ENCODE results near the gene ZSCAN26.

Gene ZSCAN26

DNA sequence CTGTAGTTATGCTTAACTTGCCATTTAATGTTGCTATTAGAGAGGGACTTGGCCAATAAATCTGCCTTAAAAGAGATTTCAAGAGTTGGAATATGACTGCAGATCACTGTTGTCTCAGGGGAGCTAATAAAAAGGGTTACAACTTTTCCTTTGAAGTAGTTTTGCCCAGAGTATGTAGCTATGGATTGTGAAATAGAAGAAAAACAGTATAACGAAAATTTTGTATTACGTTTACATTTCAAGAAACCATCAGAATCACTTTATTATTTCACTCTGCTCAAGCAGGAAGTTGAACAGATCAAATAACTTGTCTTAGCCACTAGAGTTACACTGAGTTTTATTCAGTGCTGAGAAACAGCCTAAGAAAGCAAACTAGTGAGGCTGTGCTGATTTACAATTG, 3.0 kb upstream of the ZSCAN26 start:
- H3K18ac ChIP-seq (ENCODE audit: low read length) = no peak overlapping the region
- no CpG with 5 or more reads among the region's 2 CpGs for WGBS (ENCODE audit: extremely low coverage, insufficient coverage, insufficient read length)
- H4K91ac ChIP-seq (ENCODE audit: low read depth, low read length) = no peak overlapping the region
- H3K27me3 ChIP-seq (ENCODE audit: insufficient read depth, low read length) = no peaks in the 10 kb centered on the region
- H3K9me3 ChIP-seq (ENCODE audit: insufficient read depth, low read depth, low read length) = no peaks in the 10 kb centered on the region
- H2AK5ac ChIP-seq (ENCODE audit: low read length) = no peak overlapping the region
- peaks cover 4% of the 10 kb centered on the region for H3K79me1 ChIP-seq (ENCODE audit: low read length)
- no peak overlapping the region for H2BK12ac ChIP-seq (ENCODE audit: low read length)
- H2AFZ ChIP-seq (ENCODE audit: insufficient read depth, low read length, poor library complexity) = no peak overlapping the region
- no peak for DNase-seq
- H3K4ac ChIP-seq (ENCODE audit: low read depth, low read length) = no peak overlapping the region
- H3K27ac ChIP-seq (ENCODE audit: low read depth, low read length) = no peak overlapping the region
- H3K4me3 ChIP-seq (ENCODE audit: low read depth, low read length) = no peak overlapping the region
- H2BK120ac ChIP-seq (ENCODE audit: insufficient read depth, low read length, poor library complexity) = no peak overlapping the region
- H4K8ac ChIP-seq (ENCODE audit: low read depth, low read length) = no peak overlapping the region
- peaks cover 3% of the 10 kb centered on the region for H3K79me2 ChIP-seq (ENCODE audit: control insufficient read depth, insufficient read depth, low read length, poor library complexity)
- no peak overlapping the region for H3K14ac ChIP-seq (ENCODE audit: low read length)
- H3K4me2 ChIP-seq (ENCODE audit: low read length) = no peak overlapping the region
- no peak overlapping the region for H4K12ac ChIP-seq (ENCODE audit: low read depth, low read length)
- H3K23ac ChIP-seq (ENCODE audit: low read length) = no peak overlapping the region
- H3K4me1 ChIP-seq (ENCODE audit: control insufficient read depth in 1 of 2, insufficient read depth in 2 of 2, low read length in 2 of 2) = no peaks in the 10 kb centered on the region
- no peak overlapping the region for H2BK5ac ChIP-seq (ENCODE audit: low read depth, low read length, poor library complexity)
- H3K36me3 ChIP-seq (ENCODE audit: control insufficient read depth in 1 of 2, insufficient read depth in 2 of 2, low read length in 2 of 2) = no peaks in the 10 kb centered on the region
- no peak overlapping the region for H3K9ac ChIP-seq (ENCODE audit: low read length)

DNA sequence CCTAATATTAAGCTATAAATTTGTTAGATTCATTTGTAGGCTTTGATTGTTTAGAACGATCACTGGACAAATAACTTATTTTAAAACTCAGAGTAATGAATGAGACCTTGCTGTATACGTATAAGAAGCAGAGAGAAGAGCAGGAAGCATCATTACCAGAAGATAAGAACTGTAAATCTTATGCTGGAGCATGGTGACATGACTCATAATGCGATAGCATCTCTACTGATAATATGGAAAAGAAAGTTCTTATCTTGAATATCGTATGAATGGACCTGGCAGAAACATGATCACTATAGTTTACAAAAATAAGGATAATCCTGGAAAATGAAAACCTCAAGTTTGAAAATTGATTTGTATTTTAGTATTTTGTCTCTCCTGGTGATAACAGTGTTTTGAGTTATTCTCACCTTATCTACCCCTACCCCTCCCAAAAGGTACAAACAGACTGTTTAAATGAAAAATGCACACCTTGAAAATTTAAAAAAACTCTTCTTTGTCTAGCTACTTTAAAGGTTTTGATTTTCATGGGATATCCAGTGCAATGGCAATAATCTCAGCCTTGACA, 2.0 kb upstream of the ZSCAN26 start:
- no peak overlapping the region for H3K4me3 ChIP-seq (ENCODE audit: low read depth, low read length)
- H3K4me1 ChIP-seq (ENCODE audit: control insufficient read depth in 1 of 2, insufficient read depth in 2 of 2, low read length in 2 of 2) = no peaks in the 10 kb centered on the region
- H4K8ac ChIP-seq (ENCODE audit: low read depth, low read length) = no peak overlapping the region
- DNase-seq = peak in 1 of 2 donors; percentile 82
- H3K79me1 ChIP-seq (ENCODE audit: low read length) = peaks cover 4% of the 10 kb centered on the region
- peaks cover 3% of the 10 kb centered on the region for H3K79me2 ChIP-seq (ENCODE audit: control insufficient read depth, insufficient read depth, low read length, poor library complexity)
- no peak overlapping the region for H3K4ac ChIP-seq (ENCODE audit: low read depth, low read length)
- no peak overlapping the region for H4K91ac ChIP-seq (ENCODE audit: low read depth, low read length)
- no peak overlapping the region for H3K14ac ChIP-seq (ENCODE audit: low read length)
- H3K23ac ChIP-seq (ENCODE audit: low read length) = no peak overlapping the region
- H3K27me3 ChIP-seq (ENCODE audit: insufficient read depth, low read length) = no peaks in the 10 kb centered on the region
- no peak overlapping the region for H3K27ac ChIP-seq (ENCODE audit: low read depth, low read length)
- H2AK5ac ChIP-seq (ENCODE audit: low read length) = no peak overlapping the region
- H3K18ac ChIP-seq (ENCODE audit: low read length) = no peak overlapping the region
- no peak overlapping the region for H4K12ac ChIP-seq (ENCODE audit: low read depth, low read length)
- no peak overlapping the region for H3K9ac ChIP-seq (ENCODE audit: low read length)
- H2AFZ ChIP-seq (ENCODE audit: insufficient read depth, low read length, poor library complexity) = no peak overlapping the region
- WGBS (ENCODE audit: extremely low coverage, insufficient coverage, insufficient read length) = no CpG with 5 or more reads among the region's 4 CpGs
- no peak overlapping the region for H3K4me2 ChIP-seq (ENCODE audit: low read length)
- no peak overlapping the region for H2BK120ac ChIP-seq (ENCODE audit: insufficient read depth, low read length, poor library complexity)
- H2BK12ac ChIP-seq (ENCODE audit: low read length) = no peak overlapping the region
- H2BK5ac ChIP-seq (ENCODE audit: low read depth, low read length, poor library complexity) = no peak overlapping the region
- no peaks in the 10 kb centered on the region for H3K36me3 ChIP-seq (ENCODE audit: control insufficient read depth in 1 of 2, insufficient read depth in 2 of 2, low read length in 2 of 2)
- H3K9me3 ChIP-seq (ENCODE audit: insufficient read depth, low read depth, low read length) = no peaks in the 10 kb centered on the region

GRCh38 chr6:28266563-28266961, 381 bp upstream of the ZSCAN26 start:
- no peak for DNase-seq
- H3K27me3 ChIP-seq (ENCODE audit: insufficient read depth, low read length) = no peaks in the 10 kb centered on the region
- no peak overlapping the region for H3K23ac ChIP-seq (ENCODE audit: low read length)
- H2AFZ ChIP-seq (ENCODE audit: insufficient read depth, low read length, poor library complexity) = peak overlapping the region; percentile 82
- H3K9ac ChIP-seq (ENCODE audit: low read length) = no peak overlapping the region
- H3K4ac ChIP-seq (ENCODE audit: low read depth, low read length) = no peak overlapping the region
- H2BK5ac ChIP-seq (ENCODE audit: low read depth, low read length, poor library complexity) = no peak overlapping the region
- H3K4me3 ChIP-seq (ENCODE audit: low read depth, low read length) = no peak overlapping the region
- no peak overlapping the region for H2AK5ac ChIP-seq (ENCODE audit: low read length)
- peak overlapping the region; percentile 94 for H4K8ac ChIP-seq (ENCODE audit: low read depth, low read length)
- H3K27ac ChIP-seq (ENCODE audit: low read depth, low read length) = no peak overlapping the region
- peaks cover 4% of the 10 kb centered on the region for H3K79me1 ChIP-seq (ENCODE audit: low read length)
- H4K91ac ChIP-seq (ENCODE audit: low read depth, low read length) = no peak overlapping the region
- no peaks in the 10 kb centered on the region for H3K4me1 ChIP-seq (ENCODE audit: control insufficient read depth in 1 of 2, insufficient read depth in 2 of 2, low read length in 2 of 2)
- no peaks in the 10 kb centered on the region for H3K9me3 ChIP-seq (ENCODE audit: insufficient read depth, low read depth, low read length)
- no peak overlapping the region for H3K14ac ChIP-seq (ENCODE audit: low read length)
- H3K36me3 ChIP-seq (ENCODE audit: control insufficient read depth in 1 of 2, insufficient read depth in 2 of 2, low read length in 2 of 2) = no peaks in the 10 kb centered on the region
- no peak overlapping the region for H4K12ac ChIP-seq (ENCODE audit: low read depth, low read length)
- peak overlapping the region; percentile 60 for H3K4me2 ChIP-seq (ENCODE audit: low read length)
- H2BK12ac ChIP-seq (ENCODE audit: low read length) = no peak overlapping the region
- H3K79me2 ChIP-seq (ENCODE audit: control insufficient read depth, insufficient read depth, low read length, poor library complexity) = peaks cover 3% of the 10 kb centered on the region
- H3K18ac ChIP-seq (ENCODE audit: low read length) = no peak overlapping the region
- no CpG with 5 or more reads among the region's 5 CpGs for WGBS (ENCODE audit: extremely low coverage, insufficient coverage, insufficient read length)
- no peak overlapping the region for H2BK120ac ChIP-seq (ENCODE audit: insufficient read depth, low read length, poor library complexity)

GRCh38 chr6:28267695-28268059, 734 bp downstream of the ZSCAN26 start:
- Histone ChIP-seq H3K18ac (ENCODE audit: low read length) (no peak overlapping the region), H3K9ac (ENCODE audit: low read length) (no peak overlapping the region), H3K27ac (ENCODE audit: low read depth, low read length) (no peak overlapping the region), H4K8ac (ENCODE audit: low read depth, low read length) (peak overlapping the region; percentile 94), H3K79me2 (ENCODE audit: control insufficient read depth, insufficient read depth, low read length, poor library complexity) (peaks cover 3% of the 10 kb centered on the region), H2BK12ac (ENCODE audit: low read length) (no peak overlapping the region), H3K4ac (ENCODE audit: low read depth, low read length) (no peak overlapping the region), H3K27me3 (ENCODE audit: insufficient read depth, low read length) (no peaks in the 10 kb centered on the region), H3K9me3 (ENCODE audit: insufficient read depth, low read depth, low read length) (no peaks in the 10 kb centered on the region), H3K79me1 (ENCODE audit: low read length) (peaks cover 4% of the 10 kb centered on the region), H4K91ac (ENCODE audit: low read depth, low read length) (no peak overlapping the region), H3K14ac (ENCODE audit: low read length) (no peak overlapping the region), H3K4me1 (ENCODE audit: control insufficient read depth in 1 of 2, insufficient read depth in 2 of 2, low read length in 2 of 2) (no peaks in the 10 kb centered on the region), H3K4me3 (ENCODE audit: low read depth, low read length) (no peak overlapping the region), H3K4me2 (ENCODE audit: low read length) (peak overlapping the region; percentile 60), H3K36me3 (ENCODE audit: control insufficient read depth in 1 of 2, insufficient read depth in 2 of 2, low read length in 2 of 2) (peaks cover 5 to 8% of the 10 kb centered on the region in 2 experiments), H2BK120ac (ENCODE audit: insufficient read depth, low read length, poor library complexity) (no peak overlapping the region), H2AK5ac (ENCODE audit: low read length) (no peak overlapping the region), H4K12ac (ENCODE audit: low read depth, low read length) (peak overlapping the region; percentile 12), H2BK5ac (ENCODE audit: low read depth, low read length, poor library complexity) (no peak overlapping the region), H3K23ac (ENCODE audit: low read length) (no peak overlapping the region), H2AFZ (ENCODE audit: insufficient read depth, low read length, poor library complexity) (peak overlapping the region; percentile 82)
- DNase-seq = no peak
- 100% methylated on average over 1 of the region's 1 CpG for WGBS (ENCODE audit: extremely low coverage, insufficient coverage, insufficient read length)

Measured in trophoblast cell (in vitro differentiated cells and primary cell).